MM.1S (cell line): ENCODE data around the gene BRI3.

Experiments
- DNase-seq: peaks from one replicate; pipeline ENCODE4 v3.0.0-alpha.2; 2015
- H2AFZ ChIP-seq: fragments of 300-600 bp; sonication (generic); 2 replicates; pipeline ENCODE4 v1.6.0; 2016; ENCODE audit warnings: antibody characterized with exemption, low read length
- H3F3A ChIP-seq: fragments of 300-600 bp; sonication (generic); 2 replicates; pipeline ENCODE4 v1.6.1; 2016; ENCODE audit warnings: mild to moderate bottlenecking, antibody characterized with exemption, low read length, moderate library complexity, mixed read lengths; ENCODE audit not compliant: insufficient read depth
- H3K27ac ChIP-seq: fragments of 300-600 bp; sonication (generic); 2 replicates; pipeline ENCODE4 v1.5.1; 2016; ENCODE audit warnings: mild to moderate bottlenecking, low read length
- H3K27me3 ChIP-seq: fragments of 300-600 bp; sonication (generic); replicated peaks from 2 replicates; pipeline ENCODE4 v1.6.0; 2016; ENCODE audit warnings: low read length; ENCODE audit not compliant: insufficient read depth
- H3K36me3 ChIP-seq: fragments of 300-600 bp; sonication (generic); replicated peaks from 2 replicates; pipeline ENCODE4 v1.6.1; 2016; ENCODE audit warnings: mild to moderate bottlenecking, low read length, mixed read lengths; ENCODE audit not compliant: insufficient read depth
- H3K4me1 ChIP-seq: fragments of 300-600 bp; sonication (generic); 2 replicates; pipeline ENCODE4 v1.6.1; 2016; ENCODE audit warnings: low read length, mixed read lengths
- H3K4me2 ChIP-seq: fragments of 300-600 bp; sonication (generic); 2 replicates; pipeline ENCODE4 v1.6.0; 2016; ENCODE audit warnings: low read depth, low read length
- H3K4me3 ChIP-seq: fragments of 300-600 bp; sonication (generic); 2 replicates; pipeline ENCODE4 v1.5.1; 2016; ENCODE audit warnings: low read length, mixed read lengths
- H3K79me2 ChIP-seq: fragments of 300-600 bp; sonication (generic); 2 replicates; pipeline ENCODE4 v1.6.1; 2016; ENCODE audit warnings: mixed run types, low read length, mixed read lengths
- H3K9ac ChIP-seq: fragments of 300-600 bp; sonication (generic); 2 replicates; pipeline ENCODE4 v1.6.1; 2016; ENCODE audit warnings: low read length, mixed read lengths
- H3K9me2 ChIP-seq: fragments of 300-600 bp; sonication (generic); replicated peaks from 2 replicates; pipeline ENCODE4 v1.6.1; 2016; ENCODE audit warnings: mild to moderate bottlenecking, low read length, mixed read lengths; ENCODE audit not compliant: insufficient read depth
- H3K9me3 ChIP-seq: fragments of 300-600 bp; sonication (generic); replicated peaks from 2 replicates; pipeline ENCODE4 v1.6.1; 2016; ENCODE audit warnings: mild to moderate bottlenecking, low read length, mixed read lengths; ENCODE audit not compliant: insufficient read depth
- H4K20me1 ChIP-seq: fragments of 300-600 bp; sonication (generic); 2 replicates; pipeline ENCODE4 v1.6.1; 2016; ENCODE audit warnings: mild to moderate bottlenecking, low read length, moderate library complexity, mixed read lengths; ENCODE audit not compliant: insufficient read depth
- EZH2 ChIP-seq: fragments of 300-600 bp; sonication (generic); optimal IDR thresholded peaks from 2 replicates; pipeline ENCODE3; 2017; ENCODE audit warnings: low read depth, mild to moderate bottlenecking, antibody characterized with exemption, low read length, mixed read lengths
- EZH2phosphoT487 ChIP-seq: fragments of 300-600 bp; sonication (generic); IDR thresholded peaks from 2 replicates; pipeline ENCODE4 v1.6.1; 2018; ENCODE audit warnings: antibody characterized with exemption, low read length
- TF ChIP-seq, protein P1 (sequence below): fragments of 300-600 bp; sonication (generic); IDR thresholded peaks from 2 replicates; pipeline ENCODE4 v1.5.1; 2016; ENCODE audit warnings: antibody characterized with exemption, low read length, mixed read lengths

BRI3 gene

DNA sequence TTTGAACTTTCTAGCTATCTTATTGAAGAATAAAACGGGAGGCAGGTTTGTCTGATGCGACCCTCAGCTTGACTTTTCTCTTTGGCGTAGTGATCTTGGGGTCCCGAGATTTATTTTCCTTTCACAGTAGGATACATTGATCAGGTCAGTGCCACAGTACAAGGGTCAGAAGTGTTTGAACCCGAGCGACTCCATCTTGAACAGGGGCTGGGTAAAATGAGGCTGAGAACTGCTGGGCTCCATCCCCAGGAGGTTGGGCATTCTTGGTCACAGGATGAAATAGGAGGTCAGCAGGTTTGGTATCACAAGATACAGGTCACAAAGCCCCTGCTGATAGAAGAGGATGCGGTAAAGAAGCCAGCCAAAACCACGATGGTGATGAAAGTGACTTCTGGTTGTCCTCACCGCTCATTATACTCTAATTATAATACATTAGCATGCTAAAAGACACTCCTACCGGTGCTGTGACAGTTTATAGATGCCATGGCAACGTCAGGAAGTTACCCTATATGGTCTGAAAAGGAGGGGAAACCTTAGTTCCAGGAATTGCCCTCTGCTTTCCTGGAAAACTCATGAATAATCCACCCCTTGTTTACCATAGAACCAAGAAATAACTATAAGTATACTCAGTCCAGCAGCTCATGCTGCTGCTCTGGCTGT lies 26.4 kb upstream of the BRI3 start:
- Histone ChIP-seq H4K20me1 (no peaks in the 10 kb centered on the region), H3K9me2 (no peaks in the 10 kb centered on the region), H3F3A (peaks cover 19% of the 10 kb centered on the region), H3K4me3 (no peak overlapping the region), H2AFZ (no peak overlapping the region), H3K9ac (no peak overlapping the region), H3K9me3 (no peaks in the 10 kb centered on the region), H3K4me1 (peaks cover 8% of the 10 kb centered on the region; the same call in 1 of the 2 replicates), H3K27ac (no peak overlapping the region), H3K79me2 (peaks cover 37% of the 10 kb centered on the region), H3K27me3 (no peaks in the 10 kb centered on the region), H3K36me3 (no peaks in the 10 kb centered on the region), H3K4me2 (no peak overlapping the region)
- TF ChIP-seq EZH2 = no peak
- TF ChIP-seq, protein P1, sequence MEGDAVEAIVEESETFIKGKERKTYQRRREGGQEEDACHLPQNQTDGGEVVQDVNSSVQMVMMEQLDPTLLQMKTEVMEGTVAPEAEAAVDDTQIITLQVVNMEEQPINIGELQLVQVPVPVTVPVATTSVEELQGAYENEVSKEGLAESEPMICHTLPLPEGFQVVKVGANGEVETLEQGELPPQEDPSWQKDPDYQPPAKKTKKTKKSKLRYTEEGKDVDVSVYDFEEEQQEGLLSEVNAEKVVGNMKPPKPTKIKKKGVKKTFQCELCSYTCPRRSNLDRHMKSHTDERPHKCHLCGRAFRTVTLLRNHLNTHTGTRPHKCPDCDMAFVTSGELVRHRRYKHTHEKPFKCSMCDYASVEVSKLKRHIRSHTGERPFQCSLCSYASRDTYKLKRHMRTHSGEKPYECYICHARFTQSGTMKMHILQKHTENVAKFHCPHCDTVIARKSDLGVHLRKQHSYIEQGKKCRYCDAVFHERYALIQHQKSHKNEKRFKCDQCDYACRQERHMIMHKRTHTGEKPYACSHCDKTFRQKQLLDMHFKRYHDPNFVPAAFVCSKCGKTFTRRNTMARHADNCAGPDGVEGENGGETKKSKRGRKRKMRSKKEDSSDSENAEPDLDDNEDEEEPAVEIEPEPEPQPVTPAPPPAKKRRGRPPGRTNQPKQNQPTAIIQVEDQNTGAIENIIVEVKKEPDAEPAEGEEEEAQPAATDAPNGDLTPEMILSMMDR = no peak
- no peak for TF ChIP-seq EZH2phosphoT487
- no peak for DNase-seq

DNA sequence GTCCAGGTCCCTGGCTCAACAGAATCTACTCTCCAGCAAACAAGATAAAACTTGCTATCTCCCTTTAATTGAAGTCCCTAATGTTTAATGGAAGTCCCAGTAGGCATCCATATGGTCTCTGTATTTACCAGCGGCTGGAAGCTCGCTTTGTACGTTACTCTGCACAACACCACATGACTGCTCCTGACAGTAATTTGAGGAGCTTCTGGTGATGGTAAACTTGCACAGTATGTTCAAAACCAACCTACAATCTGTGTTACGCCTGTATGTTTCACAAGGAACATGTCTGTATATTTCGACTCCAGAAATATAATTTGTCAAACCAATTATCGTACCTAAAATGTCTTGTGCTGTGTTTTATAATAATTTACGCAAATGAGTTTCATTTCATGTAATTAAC lies 25.1 kb upstream of the BRI3 start:
- Histone ChIP-seq H4K20me1 (no peaks in the 10 kb centered on the region), H3K9ac (no peak overlapping the region), H3K27me3 (no peaks in the 10 kb centered on the region), H3K79me2 (peaks cover 35% of the 10 kb centered on the region), H2AFZ (no peak overlapping the region), H3F3A (peaks cover 5% of the 10 kb centered on the region), H3K36me3 (no peaks in the 10 kb centered on the region), H3K4me1 (no peaks in the 10 kb centered on the region), H3K9me2 (no peaks in the 10 kb centered on the region), H3K4me3 (no peak overlapping the region), H3K27ac (no peak overlapping the region), H3K4me2 (no peak overlapping the region), H3K9me3 (no peaks in the 10 kb centered on the region)
- DNase-seq = no peak
- TF ChIP-seq EZH2 = no peak
- TF ChIP-seq, protein P1 = no peak
- TF ChIP-seq EZH2phosphoT487 = no peak

DNA sequence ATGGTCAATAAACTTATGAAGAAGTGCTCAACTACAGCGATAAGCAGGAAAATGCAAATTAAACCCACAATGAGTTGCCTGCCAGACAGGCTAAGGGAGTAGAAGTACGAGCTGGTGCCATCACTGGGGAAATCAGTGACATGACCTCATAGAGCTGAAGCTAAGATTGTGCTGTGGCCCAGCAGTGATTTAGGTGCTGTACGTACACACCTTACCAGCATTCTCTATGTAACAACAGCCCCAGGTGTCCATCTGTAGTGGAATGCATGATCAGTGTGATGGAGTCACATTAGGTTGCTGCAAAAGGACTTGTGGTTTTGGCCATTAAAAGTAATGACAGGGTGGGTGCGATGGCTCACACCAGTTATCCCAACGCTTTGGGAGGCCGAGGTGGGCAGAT lies 23.8 kb upstream of the BRI3 start:
- Histone ChIP-seq H2AFZ (no peak overlapping the region), H3F3A (no peaks in the 10 kb centered on the region), H3K4me2 (no peak overlapping the region), H3K4me3 (no peak overlapping the region), H3K79me2 (peaks cover 30% of the 10 kb centered on the region), H3K27me3 (no peaks in the 10 kb centered on the region), H3K4me1 (no peaks in the 10 kb centered on the region), H3K9ac (no peak overlapping the region), H3K9me3 (no peaks in the 10 kb centered on the region), H3K9me2 (no peaks in the 10 kb centered on the region), H4K20me1 (no peaks in the 10 kb centered on the region), H3K27ac (no peak overlapping the region), H3K36me3 (no peaks in the 10 kb centered on the region)
- DNase-seq = no peak
- TF ChIP-seq EZH2phosphoT487 (no peak), EZH2 (no peak)
- TF ChIP-seq, protein P1 = no peak
